Right lobe of liver (tissue), 4 donors: Measurements from ENCODE around the gene FSTL5.

Source experiments
- CTCF ChIP-seq, 4 donors: fragments of 200-600 bp in 3 of 4; fragments of 450-650 bp in 1 of 4; IDR thresholded peaks; one replicate each; pipeline versions ENCODE4 v1.5.1 to v1.8.0; 2016 to 2022; ENCODE audit warnings: antibody characterized with exemption in 4 of 4, mild to moderate bottlenecking in 2 of 4
- POLR2A ChIP-seq: fragments of 450-650 bp; IDR thresholded peaks from one replicate; pipeline ENCODE4 v1.6.1; 2017; ENCODE audit warnings: antibody characterized with exemption, mild to moderate bottlenecking
- donor health status: DM: no; HTN: no; CAD: no.
- donor health status: DM: no; HTN: no; CAD: no.
- donor health status: DM: no; HTN: yes; CAD: no.

- TF ChIP-seq CTCF (IDR thresholded peaks at IDR 0.05) (no peak), POLR2A (no peak)
Observed at GRCh38 chr4:161767116-161767515, 396.7 kb downstream of the FSTL5 start.
